Aorta (tissue), 5 donors: ENCODE results near the gene DNHD1. TPM values are rescaled to one million over a fixed set of nuclear protein-coding genes. Genes with fewer than 3 reads are reported as not detected.

Experiments
- ATAC-seq: fragments of 200-7000 bp; cut with Tn5 transposase; one replicate; pipeline ENCODE4 v1.9.1; 2022; ENCODE audit warnings: moderate library complexity; ENCODE audit not compliant: low FRiP score
- DNase-seq, 2 donors: peaks; one replicate each; pipeline ENCODE4 v3.0.0-alpha.2; 2020
- H3K27ac ChIP-seq, 2 donors: one replicate each; pipeline ENCODE4 v1.5.1; 2013; ENCODE audit warnings: low read length in 2 of 2, mild to moderate bottlenecking in 2 of 2, moderate library complexity in 2 of 2, control low read depth in 1 of 2, inconsistent platforms in 1 of 2, low read depth in 1 of 2
- H3K27me3 ChIP-seq, 2 donors: one replicate each; pipeline ENCODE4 v1.6.1; 2013; ENCODE audit warnings: control low read depth in 1 of 2, low read length in 1 of 2, mild to moderate bottlenecking in 1 of 2, moderate library complexity in 1 of 2; ENCODE audit not compliant: insufficient read depth in 2 of 2, control insufficient read depth in 1 of 2
- H3K36me3 ChIP-seq, 2 donors: one replicate each; pipeline ENCODE4 v1.6.1; 2013; ENCODE audit warnings: control low read depth in 1 of 2, low read length in 1 of 2, mild to moderate bottlenecking in 1 of 2; ENCODE audit not compliant: insufficient read depth in 2 of 2, control insufficient read depth in 1 of 2
- H3K4me1 ChIP-seq, 2 donors: one replicate each; pipeline ENCODE4 v1.6.1; 2013; ENCODE audit warnings: low read length in 2 of 2, control low read depth in 1 of 2, mild to moderate bottlenecking in 1 of 2, moderate library complexity in 1 of 2; ENCODE audit not compliant: insufficient read depth in 2 of 2, control insufficient read depth in 1 of 2
- H3K4me3 ChIP-seq, 2 donors: one replicate each; pipeline ENCODE4 v1.5.1; 2013; ENCODE audit warnings: low read length in 2 of 2, control low read depth in 1 of 2, mild to moderate bottlenecking in 1 of 2
- H3K9me3 ChIP-seq: one replicate; pipeline ENCODE4 v1.6.1; 2013; ENCODE audit warnings: mild to moderate bottlenecking, low read length; ENCODE audit not compliant: control insufficient read depth
- WGBS, 2 donors: extraction: QIAGEN DNeasy Blood & Tissue Kit; methylation state at CpG; one replicate each; pipeline ENCODE4 v1.1.7; 2013; 5-methylcytosine and 5-hydroxymethylcytosine counted together
- intact Hi-C, 2 donors: fragments of 100-400 bp; cut with DNase I; formaldehyde crosslinking; loops; one replicate each; pipeline versions ENCODE4 v1.14.2 to v1.15.0; 2022
- polyA plus RNA-seq, 2 donors: library from polyadenylated mRNA; stranded (reverse); fragments of 200-250 nt; gene quantifications; one replicate each; pipeline ENCODE4 v1.2.3, GENCODE V29; 2013
- total RNA-seq, 2 donors: library from RNA; stranded (reverse); fragmentation: NEBNext Ultra II Directional; extraction: Animal tissue kit (Norgen Biotek cat#: 25700); gene quantifications; one replicate each; pipeline ENCODE4 v1.2.1, GENCODE V29; 2021
- donor health status: healthy with polysubstance abuse.
- donor health status: Bipolar disorder and iron deficiency.
- donor health status: DM: no; HTN: no; CAD: no.
- donor health status: DM: no; HTN: no; CAD: no.
- donor health status: DM: yes; HTN: yes; CAD: no.

Gene DNHD1
- total and polyA plus RNA-seq, 4 donors: 1.9 to 28.1 (median 22.3) TPM

DNA sequence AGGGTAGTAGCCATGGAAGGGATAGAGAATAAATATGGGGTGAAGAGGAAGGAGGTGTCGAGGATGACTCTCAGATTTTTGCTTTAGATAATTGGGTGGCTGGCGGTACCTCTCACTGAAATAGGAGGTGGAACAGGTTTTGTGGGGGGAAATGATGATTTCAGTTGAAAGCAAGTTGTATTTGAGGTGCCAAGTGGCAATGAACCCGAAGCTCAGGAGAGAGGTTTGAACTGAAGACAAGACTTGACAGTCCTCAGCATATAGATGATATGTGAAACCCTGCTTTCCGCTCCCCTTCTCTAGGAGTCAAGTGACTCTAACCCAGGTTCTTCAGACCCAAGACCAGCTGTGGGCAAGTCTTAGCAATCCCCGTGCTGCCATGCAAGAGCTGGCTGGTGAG is 72.6 kb downstream of the DNHD1 start:
- Histone ChIP-seq H3K4me1 (no peaks in the 10 kb centered on the region), H3K27me3 (no peaks in the 10 kb centered on the region), H3K27ac (no peak overlapping the region), H3K36me3 (no peaks in the 10 kb centered on the region), H3K9me3 (no peaks in the 10 kb centered on the region), H3K4me3 (no peak overlapping the region)
- DNase-seq (no peak), ATAC-seq (no peak)
- 87 to 97% methylated on average over 5 of the region's 5 CpGs for WGBS, 2 donors
- intact Hi-C loops: no loop called here

DNA sequence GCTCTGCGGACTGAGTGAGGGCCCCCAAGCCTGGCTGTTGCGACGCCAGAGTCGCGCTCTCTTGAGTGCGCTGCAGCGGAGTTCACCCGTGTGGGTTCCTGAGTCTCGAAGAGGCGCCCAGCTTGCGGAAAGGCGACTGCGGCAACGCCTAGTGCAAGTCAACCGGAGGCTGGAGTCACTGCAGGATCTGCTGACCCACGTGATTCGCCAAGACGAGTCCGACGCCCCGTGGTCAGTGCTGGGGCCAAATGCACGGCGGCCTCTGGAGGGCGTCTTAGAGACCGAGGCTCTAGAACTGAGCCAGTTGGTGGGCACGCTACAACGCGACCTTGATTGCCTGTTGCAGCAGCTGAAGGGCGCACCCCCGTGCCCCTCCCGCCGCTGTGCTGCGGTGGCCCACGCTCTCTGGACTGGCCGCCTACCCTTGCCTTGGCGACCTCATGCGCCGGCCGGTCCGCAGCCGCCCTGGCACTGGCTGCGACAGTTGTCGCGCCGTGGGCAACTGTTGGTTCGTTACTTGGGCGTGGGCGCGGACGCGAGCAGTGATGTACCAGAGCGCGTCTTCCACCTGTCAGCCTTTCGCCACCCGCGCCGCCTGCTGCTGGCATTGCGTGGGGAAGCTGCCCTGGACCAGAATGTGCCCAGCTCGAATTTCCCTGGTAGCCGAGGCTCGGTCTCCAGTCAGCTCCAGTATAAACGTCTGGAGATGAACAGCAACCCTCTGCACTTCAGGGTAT is 73.8 kb downstream of the DNHD1 start:
- Histone ChIP-seq H3K27me3 (no peaks in the 10 kb centered on the region), H3K27ac (no peak overlapping the region), H3K9me3 (no peaks in the 10 kb centered on the region), H3K36me3 (no peaks in the 10 kb centered on the region), H3K4me3 (no peak overlapping the region), H3K4me1 (no peaks in the 10 kb centered on the region)
- DNase-seq: peak in 1 of 2 donors; percentile 69
- intact Hi-C loops: no loop called here
- ATAC-seq: peak; percentile 27
- 58 to 70% methylated on average over 62 of the region's 62 CpGs for WGBS, 2 donors

DNA sequence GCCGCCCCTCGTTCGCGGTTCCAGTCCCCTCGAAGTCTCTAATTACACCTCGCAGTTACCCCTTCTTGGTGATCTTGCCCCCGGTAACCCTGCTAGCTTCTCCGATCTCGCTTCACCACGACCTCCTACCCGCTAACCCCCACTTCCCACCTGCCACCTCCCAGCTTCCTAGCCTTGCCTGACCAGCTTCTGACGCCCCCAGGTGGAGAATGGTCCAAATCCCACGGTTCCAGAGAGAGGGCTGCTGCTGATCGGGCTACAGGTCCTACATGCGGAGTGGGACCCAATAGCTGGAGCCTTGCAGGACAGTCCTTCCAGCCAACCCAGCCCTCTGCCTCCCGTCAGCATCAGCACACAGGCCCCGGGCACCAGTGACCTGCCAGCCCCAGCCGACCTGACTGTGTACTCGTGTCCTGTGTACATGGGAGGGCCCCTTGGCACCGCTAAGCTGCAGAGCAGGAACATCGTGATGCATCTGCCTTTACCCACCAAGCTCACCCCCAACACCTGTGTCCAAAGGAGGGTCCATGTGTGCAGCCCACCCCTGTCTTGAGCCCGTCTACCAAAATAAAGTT is 74.4 kb downstream of the DNHD1 start:
- 68 to 78% methylated on average over 22 of the region's 22 CpGs for WGBS, 2 donors
- intact Hi-C loops: no loop called here
- ATAC-seq (no peak), DNase-seq (peak in 1 of 2 donors; percentile 69)
- Histone ChIP-seq H3K27ac (no peak overlapping the region), H3K4me1 (no peaks in the 10 kb centered on the region), H3K4me3 (no peak overlapping the region), H3K9me3 (no peaks in the 10 kb centered on the region), H3K27me3 (no peaks in the 10 kb centered on the region), H3K36me3 (no peaks in the 10 kb centered on the region)

DNA sequence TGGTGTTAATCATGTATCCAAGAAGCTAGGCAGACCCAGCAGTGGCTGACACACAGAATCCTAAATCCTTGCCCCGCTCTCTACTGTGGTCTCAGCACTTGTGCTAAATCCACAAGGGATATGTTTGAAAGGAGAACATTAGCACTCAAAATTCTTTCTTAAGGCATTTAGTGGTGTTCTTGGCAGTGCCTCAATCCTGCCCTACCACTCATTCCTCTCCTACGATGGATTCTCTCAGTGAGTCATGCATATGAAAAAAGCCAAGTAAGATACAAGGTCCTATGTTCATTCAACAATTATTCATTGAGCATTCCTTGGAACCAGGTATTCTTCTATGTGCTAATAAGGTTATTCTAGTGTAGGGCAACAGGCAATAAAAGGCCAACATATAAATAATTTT is 75.1 kb downstream of the DNHD1 start:
- no peaks in the 10 kb centered on the region for H3K4me1 ChIP-seq
- DNase-seq (no peak), ATAC-seq (no peak)
- no peaks in the 10 kb centered on the region for H3K36me3 ChIP-seq
- intact Hi-C loops: no loop called here
- H3K9me3 ChIP-seq: no peaks in the 10 kb centered on the region
- H3K27me3 ChIP-seq: no peaks in the 10 kb centered on the region
- H3K27ac ChIP-seq: no peak overlapping the region
- WGBS, 2 donors: 32% methylated on average over 2 of the region's 2 CpGs
- no peak overlapping the region for H3K4me3 ChIP-seq

DNA sequence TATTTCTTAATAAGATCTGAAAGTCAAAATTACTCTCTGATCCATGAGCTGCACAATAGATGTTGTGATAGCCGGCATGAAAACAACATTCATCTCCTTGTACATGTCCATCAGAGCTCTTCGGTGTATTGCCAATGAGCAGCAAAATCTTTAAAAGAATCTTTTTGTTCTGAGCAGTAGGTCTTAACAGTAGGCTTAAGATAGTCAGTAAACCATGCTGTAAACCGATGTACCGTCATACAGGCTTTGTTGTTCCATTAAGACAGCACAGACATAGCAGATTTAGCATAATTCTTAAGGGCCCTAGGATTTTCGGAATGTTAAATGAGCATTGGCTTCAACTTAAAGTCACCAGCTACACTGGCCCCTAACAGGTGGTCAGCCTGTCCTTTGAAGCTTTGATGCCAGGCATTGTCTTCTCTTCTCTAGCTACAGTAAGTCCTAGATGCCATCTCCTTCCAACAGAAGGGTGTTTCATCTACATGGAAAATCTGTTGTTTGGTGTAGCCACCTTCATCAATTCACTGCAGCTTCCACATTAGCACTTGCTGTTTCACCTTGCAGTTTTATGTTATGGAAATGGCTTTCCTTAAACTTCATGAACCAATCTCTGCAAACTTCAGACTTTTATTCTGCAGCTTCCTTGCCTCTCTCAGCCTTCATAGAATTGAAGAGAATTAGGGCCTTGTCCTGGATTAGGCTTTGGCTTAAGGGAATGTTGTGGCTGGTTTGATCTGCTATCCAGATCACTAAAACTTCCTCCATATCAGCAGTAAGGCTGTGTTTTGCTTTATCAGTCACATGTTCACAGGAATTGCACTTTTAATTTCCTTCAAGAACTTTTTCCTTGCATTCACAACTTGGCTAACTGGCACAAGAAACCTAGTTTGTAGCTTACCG is 78.0 kb downstream of the DNHD1 start:
- no peaks in the 10 kb centered on the region for H3K36me3 ChIP-seq
- no peaks in the 10 kb centered on the region for H3K4me1 ChIP-seq
- no peak overlapping the region for H3K4me3 ChIP-seq
- H3K9me3 ChIP-seq: no peaks in the 10 kb centered on the region
- DNase-seq: no peak
- H3K27ac ChIP-seq: no peak overlapping the region
- no peak for ATAC-seq
- intact Hi-C loops: no loop called here
- 89 to 92% methylated on average over 6 of the region's 6 CpGs for WGBS, 2 donors
- no peaks in the 10 kb centered on the region for H3K27me3 ChIP-seq

DNA sequence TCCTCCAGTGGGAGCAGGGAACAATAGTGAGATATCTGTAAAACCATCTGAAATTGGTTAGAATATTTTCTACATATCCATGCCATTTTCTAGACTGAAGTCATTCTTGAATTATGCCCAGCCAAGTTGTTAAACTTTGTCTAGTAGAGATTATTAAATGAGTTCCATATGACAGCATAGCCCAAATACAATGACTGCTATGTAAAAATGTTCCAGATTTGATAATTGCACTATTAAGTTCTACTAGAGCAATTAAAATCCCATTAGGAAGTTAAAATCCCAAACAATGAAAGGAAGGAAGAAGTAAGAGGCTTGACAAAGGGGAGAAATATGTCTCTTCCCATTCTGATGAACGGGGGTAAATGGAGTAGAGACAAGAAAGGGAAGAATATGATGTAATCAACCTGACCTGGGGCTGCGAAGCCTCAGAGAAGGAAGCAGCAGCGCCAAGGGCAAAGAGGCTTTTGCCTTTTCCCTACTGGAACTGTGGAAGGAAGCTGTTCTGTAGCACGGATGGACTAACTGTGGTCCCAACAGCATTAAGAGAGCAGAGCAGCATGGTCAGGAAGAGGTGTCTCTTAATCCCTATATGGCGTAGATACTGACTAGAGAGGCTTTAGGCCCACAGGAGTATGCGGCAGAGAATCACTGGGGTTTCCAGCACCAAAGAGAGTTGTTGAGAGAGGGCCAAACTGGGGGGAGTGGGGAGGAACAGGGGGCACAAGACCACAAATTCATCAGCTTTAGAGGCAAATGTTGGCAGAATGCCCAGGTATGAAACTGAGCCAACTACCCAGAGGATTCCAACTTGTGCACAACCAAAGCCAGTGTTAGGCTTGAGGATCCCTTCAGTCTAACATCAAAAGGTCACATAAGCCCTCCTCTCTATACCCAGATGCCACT is 79.6 kb downstream of the DNHD1 start:
- Histone ChIP-seq H3K4me3 (no peak overlapping the region), H3K9me3 (no peaks in the 10 kb centered on the region), H3K27ac (no peak overlapping the region), H3K36me3 (no peaks in the 10 kb centered on the region), H3K27me3 (no peaks in the 10 kb centered on the region), H3K4me1 (no peaks in the 10 kb centered on the region)
- peak in 1 of 2 donors; percentile 55 for DNase-seq
- ATAC-seq: peak; percentile 67
- 25 to 34% methylated on average over 6 of the region's 6 CpGs for WGBS, 2 donors
- intact Hi-C loops: no loop called here

DNA sequence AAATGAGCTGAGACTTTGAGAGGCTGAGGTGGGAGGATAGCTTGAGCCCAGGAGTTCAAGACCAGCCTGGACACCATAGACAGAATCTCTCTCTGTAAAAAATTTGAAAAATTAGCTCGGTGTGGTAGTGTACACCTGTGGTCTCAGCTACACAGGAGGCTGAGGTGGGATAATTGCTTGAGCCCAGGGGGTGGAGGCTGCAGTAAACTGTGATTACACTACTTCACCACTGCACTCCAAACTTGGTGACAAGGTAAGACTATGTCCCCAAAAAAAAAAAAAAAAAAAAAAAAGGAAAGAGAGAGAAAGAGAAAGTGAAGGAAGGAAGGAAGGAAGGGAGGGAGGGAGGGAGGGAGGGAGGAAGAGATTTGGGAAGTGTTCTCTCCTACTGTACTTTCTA is 81.1 kb downstream of the DNHD1 start:
- Histone ChIP-seq H3K4me1 (no peaks in the 10 kb centered on the region), H3K9me3 (no peaks in the 10 kb centered on the region), H3K27ac (no peak overlapping the region), H3K27me3 (no peaks in the 10 kb centered on the region), H3K36me3 (no peaks in the 10 kb centered on the region), H3K4me3 (no peak overlapping the region)
- DNase-seq (no peak), ATAC-seq (no peak)
- intact Hi-C loops: no loop called here
- 89 to 94% methylated on average over 1 of the region's 1 CpG for WGBS, 2 donors

DNA sequence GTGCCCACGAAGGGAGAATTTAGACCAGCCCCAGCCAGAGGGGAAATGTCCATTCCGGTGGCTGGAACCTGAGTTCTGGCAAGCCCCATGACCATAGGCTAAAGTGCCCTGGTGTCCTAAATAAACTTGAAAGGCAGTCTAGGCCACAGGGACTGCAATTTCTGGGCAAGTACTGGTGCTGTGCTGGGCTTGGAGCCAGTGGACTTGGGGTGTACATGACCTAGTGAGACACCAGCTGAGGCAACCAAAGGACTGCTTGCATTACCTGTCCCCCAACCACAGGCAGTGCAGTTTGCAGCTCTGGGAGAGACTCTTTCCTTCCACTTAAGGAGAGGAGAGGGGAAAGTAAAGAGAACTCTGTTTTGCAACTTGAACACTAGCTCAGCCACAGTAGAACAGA is 82.6 kb downstream of the DNHD1 start:
- H3K9me3 ChIP-seq: no peaks in the 10 kb centered on the region
- H3K4me3 ChIP-seq: no peak overlapping the region
- no peak overlapping the region for H3K27ac ChIP-seq
- ATAC-seq: no peak
- intact Hi-C loops: no loop called here
- H3K27me3 ChIP-seq: no peaks in the 10 kb centered on the region
- no peaks in the 10 kb centered on the region for H3K36me3 ChIP-seq
- 55 to 74% methylated on average over 2 of the region's 2 CpGs for WGBS, 2 donors
- no peak for DNase-seq
- H3K4me1 ChIP-seq: no peaks in the 10 kb centered on the region
